GM21576 (cell line): ENCODE measurements around the gene LFNG.

ENCODE experiments used
- ATAC-seq: cut with Tn5 transposase; IDR thresholded peaks from one replicate; pipeline ENCODE4 v1.9.1; 2021; ENCODE audit warnings: mild to moderate bottlenecking, moderate library complexity; ENCODE audit not compliant: unreplicated experiment

Gene LFNG

GRCh38 chr7:2566890-2567678, 47.5 kb downstream of the LFNG start:
- peak; percentile 81 for ATAC-seq

- ATAC-seq = no peak
Measured at GRCh38 chr7:2567679-2568278, 48.2 kb downstream of the LFNG start.

DNA sequence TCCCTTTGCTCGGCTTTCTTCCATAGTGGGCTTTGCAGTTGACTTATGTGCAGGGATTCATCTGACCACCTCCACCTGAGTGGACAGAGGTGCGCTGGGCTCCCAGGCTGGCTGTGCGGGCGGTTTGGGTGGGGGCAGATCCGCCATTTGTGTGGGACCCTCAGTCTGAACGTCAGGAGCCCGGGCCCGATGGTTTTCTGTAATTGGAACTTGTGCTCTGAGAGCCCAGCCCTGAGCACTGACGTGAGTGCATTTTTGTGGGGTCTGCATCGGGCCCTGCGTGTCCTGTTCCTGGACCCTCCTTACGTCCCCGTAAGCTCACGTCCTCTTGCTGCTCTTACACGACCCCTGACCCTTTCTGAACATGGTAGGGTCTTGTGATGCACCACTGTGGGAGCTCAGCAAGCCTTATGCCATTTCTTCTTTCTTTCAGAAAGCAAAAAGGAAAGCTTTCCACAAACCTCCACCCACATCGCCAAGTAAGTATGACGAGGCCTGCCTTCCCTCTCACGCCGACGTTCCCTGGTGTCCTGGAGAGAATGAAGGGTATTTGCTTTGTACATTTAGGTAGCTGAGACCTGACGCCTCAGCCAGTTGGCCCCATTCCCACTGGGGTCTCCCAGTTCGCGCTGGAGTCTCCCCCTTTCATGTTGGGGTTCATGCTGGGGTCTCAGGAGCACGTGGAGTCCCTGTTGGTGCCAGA, 49.1 kb downstream of the LFNG start:
- ATAC-seq = no peak

- no peak for ATAC-seq
Measured at GRCh38 chr7:2569421-2569820, 49.8 kb downstream of the LFNG start.

DNA sequence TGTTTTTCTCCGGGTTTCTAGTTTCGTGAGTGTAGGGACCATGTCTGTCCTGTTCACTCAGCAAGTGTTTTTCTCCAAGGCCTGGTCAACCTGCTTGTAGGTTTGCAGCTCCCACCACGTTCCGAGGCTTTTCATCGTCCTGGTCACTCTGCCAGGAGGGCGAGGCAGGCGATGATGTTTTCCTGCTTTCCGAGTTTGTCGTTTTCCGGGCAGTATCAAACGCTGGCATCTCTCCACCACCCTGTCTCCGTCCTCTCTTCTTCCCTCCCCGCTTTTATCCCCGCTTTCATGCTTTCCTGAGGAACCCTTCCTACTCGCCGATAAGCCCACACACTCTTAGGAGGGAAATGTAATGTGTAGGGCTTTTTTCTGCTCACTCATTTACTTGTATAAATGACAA, 50.4 kb downstream of the LFNG start:
- no peak for ATAC-seq

GRCh38 chr7:2571409-2571808, 51.8 kb downstream of the LFNG start:
- ATAC-seq = no peak

- ATAC-seq = no peak
Measured at GRCh38 chr7:2572101-2572842, 52.7 kb downstream of the LFNG start.

DNA sequence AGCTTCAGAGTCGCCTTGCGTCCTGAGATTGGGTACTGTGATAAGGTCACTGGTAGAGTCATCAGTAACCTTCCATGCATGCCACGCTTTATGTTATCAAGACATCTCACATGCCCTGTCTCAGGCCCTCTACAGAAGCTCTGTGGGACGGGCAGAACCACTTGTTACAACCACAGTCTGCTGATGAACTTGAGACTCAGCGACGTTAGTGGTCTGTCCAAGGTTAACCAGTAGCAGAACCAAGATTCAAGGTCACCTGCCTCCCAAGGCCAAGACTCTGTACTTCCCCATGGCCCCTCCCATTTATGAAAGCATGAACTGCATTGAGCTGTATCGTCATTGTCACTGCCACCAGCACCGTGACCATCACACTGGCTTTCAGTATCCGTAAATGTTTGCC, 54.2 kb downstream of the LFNG start:
- ATAC-seq = no peak

DNA sequence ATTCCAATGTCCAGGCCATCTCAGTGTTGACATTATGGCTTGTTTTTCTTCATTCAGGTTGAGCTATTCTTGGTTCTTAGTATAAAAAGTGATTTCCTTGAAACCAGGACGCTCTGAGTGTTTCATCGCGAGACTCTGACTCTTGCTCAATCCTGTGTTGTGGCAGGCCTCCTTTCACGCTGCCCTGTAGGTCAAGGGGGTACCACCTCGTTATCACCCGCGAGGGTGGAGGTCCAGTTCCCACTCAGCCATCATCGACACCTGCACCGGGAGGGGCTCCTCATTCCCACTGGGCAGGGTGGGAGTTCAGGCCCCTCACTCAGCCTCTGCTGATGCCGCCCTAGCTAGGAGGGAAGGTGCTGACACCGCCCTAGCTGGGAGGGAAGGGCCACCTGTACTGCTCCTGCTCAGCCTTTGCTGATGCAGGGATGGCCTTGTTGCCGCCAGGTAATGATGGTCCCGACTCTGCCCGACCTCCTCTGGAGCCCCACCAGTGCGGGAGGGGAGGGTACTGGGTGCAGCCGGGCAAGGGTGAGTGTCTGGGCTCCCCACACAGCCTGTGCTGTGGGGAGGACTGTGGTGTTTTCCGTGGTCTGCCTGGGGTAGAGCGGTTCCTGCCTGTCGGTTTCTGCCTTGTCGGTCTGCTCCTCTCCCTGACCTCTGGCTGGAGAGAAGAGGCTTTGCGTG, 55.6 kb downstream of the LFNG start:
- no peak for ATAC-seq

- no peak for ATAC-seq
Measured at GRCh38 chr7:2575733-2576340, 56.3 kb downstream of the LFNG start.

- ATAC-seq = no peak
Measured at GRCh38 chr7:2576742-2577491, 57.3 kb downstream of the LFNG start.
